Calu3 (cell line): ENCODE data around the gene RAPGEF1. TPM values are rescaled to one million over a fixed set of nuclear protein-coding genes. Genes with fewer than 3 reads are reported as not detected.

ENCODE experiments used
- BruUV-seq: library from RNA; stranded (reverse); fragments of 400-500 nt; replicated peaks from 2 replicates; lab custom pipeline; 2021; lab: Mats Ljungman, UMichigan
- CTCF ChIA-PET: fragments of 300-600 bp; sonication (Branson Sonifier 250); formaldehyde crosslinking; loops from one replicate; lab custom pipeline; 2022; ENCODE audit warnings: antibody characterized with exemption; lab: Charles Lee
- DNase-seq: peaks from one replicate; pipeline ENCODE4 v3.0.0; 2022
- H3K27ac Mint-ChIP-seq: one replicate; pipeline ENCODE4 v1.8.0; 2022; ENCODE audit warnings: mixed read lengths; ENCODE audit not compliant: unreplicated experiment
- H3K27me3 Mint-ChIP-seq: one replicate; pipeline ENCODE4 v1.8.0; 2022; ENCODE audit warnings: mixed read lengths; ENCODE audit not compliant: unreplicated experiment
- H3K36me3 Mint-ChIP-seq: one replicate; pipeline ENCODE4 v1.8.0; 2022; ENCODE audit warnings: mild to moderate bottlenecking, moderate library complexity, mixed read lengths; ENCODE audit not compliant: insufficient read depth, unreplicated experiment
- H3K4me1 Mint-ChIP-seq: one replicate; pipeline ENCODE4 v1.8.0; 2022; ENCODE audit warnings: mild to moderate bottlenecking, low read depth, mixed read lengths; ENCODE audit not compliant: unreplicated experiment
- H3K4me3 Mint-ChIP-seq: one replicate; pipeline ENCODE4 v1.8.0; 2022; ENCODE audit warnings: mild to moderate bottlenecking, low read depth, moderate library complexity, mixed read lengths; ENCODE audit not compliant: unreplicated experiment
- H3K9me3 Mint-ChIP-seq: one replicate; pipeline ENCODE4 v1.8.0; 2022; ENCODE audit warnings: low read depth, mixed read lengths; ENCODE audit not compliant: unreplicated experiment
- CTCF ChIP-seq: fragments of 200-600 bp; IDR thresholded peaks from one replicate; pipeline ENCODE4 v1.8.0; 2022; ENCODE audit warnings: antibody characterized with exemption; ENCODE audit not compliant: unreplicated experiment
- intact Hi-C: fragments of 100-400 bp; cut with micrococcal nuclease; formaldehyde crosslinking; loops from one replicate; pipeline ENCODE4 v1.10.0; 2022; ENCODE audit not compliant: unreplicated experiment
- total RNA-seq: library from RNA; stranded (reverse); gene quantifications from 2 replicates; pipeline ENCODE4 v1.2.3, GENCODE V29; 2022

Gene RAPGEF1
- total RNA-seq, 1 experiment from 2014 or later: 32.5 TPM

- no peak for DNase-seq
- no peaks in the 10 kb centered on the region for H3K27me3 Mint-ChIP-seq
- H3K4me1 Mint-ChIP-seq: no peaks in the 10 kb centered on the region
- no peaks in the 10 kb centered on the region for H3K9me3 Mint-ChIP-seq
- H3K27ac Mint-ChIP-seq: no peak overlapping the region
- H3K4me3 Mint-ChIP-seq: no peak overlapping the region
- no TSS peak for BruUV-seq
- H3K36me3 Mint-ChIP-seq: peaks cover 14% of the 10 kb centered on the region
- CTCF ChIA-PET: no interaction called here
- no peak for TF ChIP-seq CTCF
- intact Hi-C loops: no loop called here
Measured at GRCh38 chr9:131588396-131588795, 151.5 kb downstream of the RAPGEF1 start.

GRCh38 chr9:131587906-131588305 lies 152.0 kb downstream of the RAPGEF1 start:
- CTCF ChIA-PET: no interaction called here
- H3K4me3 Mint-ChIP-seq: no peak overlapping the region
- H3K36me3 Mint-ChIP-seq: peaks cover 14% of the 10 kb centered on the region
- no peak overlapping the region for H3K27ac Mint-ChIP-seq
- H3K27me3 Mint-ChIP-seq: no peaks in the 10 kb centered on the region
- no peaks in the 10 kb centered on the region for H3K9me3 Mint-ChIP-seq
- no peak for TF ChIP-seq CTCF
- no TSS peak for BruUV-seq
- H3K4me1 Mint-ChIP-seq: no peaks in the 10 kb centered on the region
- intact Hi-C loops: no loop called here
- no peak for DNase-seq

- H3K9me3 Mint-ChIP-seq: no peaks in the 10 kb centered on the region
- no TSS peak for BruUV-seq
- CTCF ChIA-PET: no interaction called here
- H3K36me3 Mint-ChIP-seq: peaks cover 14% of the 10 kb centered on the region
- H3K4me1 Mint-ChIP-seq: no peaks in the 10 kb centered on the region
- no peak for DNase-seq
- intact Hi-C loops: no loop called here
- no peak overlapping the region for H3K27ac Mint-ChIP-seq
- H3K4me3 Mint-ChIP-seq: no peak overlapping the region
- no peak for TF ChIP-seq CTCF
- no peaks in the 10 kb centered on the region for H3K27me3 Mint-ChIP-seq
Measured at GRCh38 chr9:131587331-131587730, 152.5 kb downstream of the RAPGEF1 start.

GRCh38 chr9:131585375-131585774 lies 154.5 kb downstream of the RAPGEF1 start:
- TF ChIP-seq CTCF: no peak
- peaks cover 9% of the 10 kb centered on the region for H3K36me3 Mint-ChIP-seq
- H3K4me3 Mint-ChIP-seq: no peak overlapping the region
- CTCF ChIA-PET: interaction anchor here (0.9 kb wide), 1 partner anchor 503 kb away, joined by 3 read pairs; no protein-coding TSS in a partner anchor
- H3K27ac Mint-ChIP-seq: no peak overlapping the region
- H3K9me3 Mint-ChIP-seq: no peaks in the 10 kb centered on the region
- intact Hi-C loops: no loop called here
- no TSS peak for BruUV-seq
- H3K4me1 Mint-ChIP-seq: no peaks in the 10 kb centered on the region
- DNase-seq: no peak
- H3K27me3 Mint-ChIP-seq: no peaks in the 10 kb centered on the region
